Panc1 (cell line): ENCODE data around the gene SLC38A1. TPM values are rescaled to one million over a fixed set of nuclear protein-coding genes. Genes with fewer than 3 reads are reported as not detected.

ENCODE experiments used
- ATAC-seq: fragments of 200-7000 bp; cut with Tn5 transposase; 2 replicates; pipeline ENCODE4 v1.9.1; 2020; ENCODE audit warnings: mild to moderate bottlenecking, moderate library complexity
- BruUV-seq: library from RNA; stranded (reverse); fragments of 400-500 nt; replicated peaks from 2 replicates; lab custom pipeline; 2021; lab: Mats Ljungman, UMichigan
- CTCF ChIA-PET: fragments of 300-600 bp; sonication (Branson Sonifier 250); formaldehyde crosslinking; loops from one replicate; lab custom pipeline; 2022; ENCODE audit warnings: antibody characterized with exemption; lab: Charles Lee
- POLR2A ChIA-PET: fragments of 300-600 bp; sonication (Branson Sonifier 250); formaldehyde crosslinking; loops from one replicate; lab custom pipeline; 2022; ENCODE audit warnings: antibody characterized with exemption; lab: Charles Lee
- DNase-seq: peaks from one replicate; pipeline ENCODE4 v3.0.0-alpha.2; 2010; ENCODE audit warnings: low read depth, low spot score
- H3K27ac ChIP-seq: 2 replicates; pipeline ENCODE4 v1.5.1; 2011; ENCODE audit warnings: mild to moderate bottlenecking, low read length, inconsistent platforms
- H3K27me3 ChIP-seq: fragments of 200-500 bp; sonication (Bioruptor generic); 2 replicates; pipeline ENCODE4 v1.6.0; 2014; ENCODE audit warnings: low read length, inconsistent platforms; ENCODE audit not compliant: control insufficient read depth, insufficient read depth
- H3K36me3 ChIP-seq: fragments of 200-500 bp; sonication (Bioruptor generic); 2 replicates; pipeline ENCODE4 v1.5.1; 2014; ENCODE audit warnings: inconsistent platforms, mild to moderate bottlenecking, low read length, moderate library complexity; ENCODE audit not compliant: control insufficient read depth, insufficient read depth
- H3K4me1 ChIP-seq: 2 replicates; pipeline ENCODE4 v1.5.1; 2011; ENCODE audit warnings: inconsistent platforms, mild to moderate bottlenecking, low read length, moderate library complexity; ENCODE audit not compliant: control insufficient read depth, insufficient read depth
- H3K4me3 ChIP-seq, 2 experiments: 2 replicates each; pipeline ENCODE4 v1.5.1; 2011 to 2012; ENCODE audit warnings: low read depth in 2 of 2, low read length in 2 of 2, mild to moderate bottlenecking in 2 of 2, inconsistent platforms in 1 of 2, moderate library complexity in 1 of 2
- H3K9me3 ChIP-seq: fragments of 200-500 bp; sonication (Bioruptor generic); 2 replicates; pipeline ENCODE4 v1.5.1; 2014; ENCODE audit warnings: low read depth, mild to moderate bottlenecking, inconsistent platforms, low read length, moderate library complexity; ENCODE audit not compliant: control insufficient read depth, insufficient read depth
- POLR2AphosphoS5 ChIP-seq: IDR thresholded peaks from 2 replicates; pipeline ENCODE4 v1.6.1; 2012; ENCODE audit warnings: mild to moderate bottlenecking, low read depth, low read length, moderate library complexity
- SIN3A ChIP-seq: IDR thresholded peaks from 2 replicates; pipeline ENCODE4 v1.6.1; 2012; ENCODE audit warnings: low read depth, mild to moderate bottlenecking, low read length, moderate library complexity, borderline replicate concordance; ENCODE audit not compliant: insufficient read depth
- TCF7L2 ChIP-seq: IDR thresholded peaks from 2 replicates; pipeline ENCODE4 v1.6.1; 2011; ENCODE audit warnings: mild to moderate bottlenecking, low read depth, low read length, inconsistent platforms
- in situ Hi-C: cut with HindIII; loops from 2 replicates; pipeline ENCODE4 v1.10.0; 2016; ENCODE audit warnings: low sequenced_read_pairs, low pct_unique_long_range_greater_than_20kb
- intact Hi-C: fragments of 100-400 bp; cut with micrococcal nuclease; formaldehyde crosslinking; loops from one replicate; pipeline ENCODE4 v1.10.0; 2022; ENCODE audit not compliant: unreplicated experiment
- total RNA-seq: library from RNA; stranded (reverse); gene quantifications from one replicate; pipeline ENCODE4 v1.2.1, GENCODE V29; 2021; ENCODE audit not compliant: unreplicated experiment
- TF ChIP-seq, protein P1 (sequence below): fragments of 450-650 bp; IDR thresholded peaks from 2 replicates; pipeline ENCODE4 v1.5.1; 2017; ENCODE audit warnings: mild to moderate bottlenecking
- TF ChIP-seq, protein P2 (sequence below), 2 experiments: IDR thresholded peaks; 2 replicates each; pipeline ENCODE4 v1.6.1; 2011 to 2012; ENCODE audit warnings: low read depth in 2 of 2, control low read depth in 1 of 2, low read length in 1 of 2, mild to moderate bottlenecking in 1 of 2, moderate library complexity in 1 of 2; ENCODE audit not compliant: insufficient read depth in 1 of 2

Gene SLC38A1
- total RNA-seq, 1 experiment from 2014 or later: 127 TPM

DNA sequence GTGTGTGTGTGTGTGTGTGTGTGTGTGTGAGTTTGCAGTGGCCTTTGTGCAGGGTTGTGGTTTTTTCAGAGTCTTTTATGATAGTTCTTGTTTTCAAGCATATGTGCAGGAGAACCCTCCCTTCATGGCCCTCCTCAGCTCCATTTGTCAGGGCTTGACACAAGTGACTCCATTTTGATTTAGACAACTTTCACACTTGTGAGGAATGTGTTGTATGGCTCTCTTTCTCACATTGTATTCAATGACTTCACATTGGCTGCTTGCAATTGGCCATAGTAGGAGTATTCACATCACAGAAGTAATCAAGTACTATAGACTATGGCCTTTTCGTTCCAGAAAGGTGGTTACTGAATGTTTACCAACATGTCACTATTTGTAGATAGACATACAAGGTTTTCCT lies 133.1 kb downstream of the SLC38A1 start:
- ChIA-PET CTCF (no interaction called here), POLR2A (no interaction called here)
- intact Hi-C loops (loop anchor here (10.0 kb wide), 1 partner anchor 889 kb away; no protein-coding TSS in a partner anchor), in situ Hi-C loops (no loop called here)
- Histone ChIP-seq H3K27me3 (peaks cover 4% of the 10 kb centered on the region; the same call in 1 of the 2 replicates), H3K4me1 (no peaks in the 10 kb centered on the region), H3K36me3 (no peaks in the 10 kb centered on the region), H3K4me3 (no peak overlapping the region), H3K9me3 (no peaks in the 10 kb centered on the region), H3K27ac (no peak overlapping the region)
- DNase-seq: no peak
- no TSS peak for BruUV-seq
- ATAC-seq: no peak
- TF ChIP-seq, protein P1, sequence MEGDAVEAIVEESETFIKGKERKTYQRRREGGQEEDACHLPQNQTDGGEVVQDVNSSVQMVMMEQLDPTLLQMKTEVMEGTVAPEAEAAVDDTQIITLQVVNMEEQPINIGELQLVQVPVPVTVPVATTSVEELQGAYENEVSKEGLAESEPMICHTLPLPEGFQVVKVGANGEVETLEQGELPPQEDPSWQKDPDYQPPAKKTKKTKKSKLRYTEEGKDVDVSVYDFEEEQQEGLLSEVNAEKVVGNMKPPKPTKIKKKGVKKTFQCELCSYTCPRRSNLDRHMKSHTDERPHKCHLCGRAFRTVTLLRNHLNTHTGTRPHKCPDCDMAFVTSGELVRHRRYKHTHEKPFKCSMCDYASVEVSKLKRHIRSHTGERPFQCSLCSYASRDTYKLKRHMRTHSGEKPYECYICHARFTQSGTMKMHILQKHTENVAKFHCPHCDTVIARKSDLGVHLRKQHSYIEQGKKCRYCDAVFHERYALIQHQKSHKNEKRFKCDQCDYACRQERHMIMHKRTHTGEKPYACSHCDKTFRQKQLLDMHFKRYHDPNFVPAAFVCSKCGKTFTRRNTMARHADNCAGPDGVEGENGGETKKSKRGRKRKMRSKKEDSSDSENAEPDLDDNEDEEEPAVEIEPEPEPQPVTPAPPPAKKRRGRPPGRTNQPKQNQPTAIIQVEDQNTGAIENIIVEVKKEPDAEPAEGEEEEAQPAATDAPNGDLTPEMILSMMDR: no peak

DNA sequence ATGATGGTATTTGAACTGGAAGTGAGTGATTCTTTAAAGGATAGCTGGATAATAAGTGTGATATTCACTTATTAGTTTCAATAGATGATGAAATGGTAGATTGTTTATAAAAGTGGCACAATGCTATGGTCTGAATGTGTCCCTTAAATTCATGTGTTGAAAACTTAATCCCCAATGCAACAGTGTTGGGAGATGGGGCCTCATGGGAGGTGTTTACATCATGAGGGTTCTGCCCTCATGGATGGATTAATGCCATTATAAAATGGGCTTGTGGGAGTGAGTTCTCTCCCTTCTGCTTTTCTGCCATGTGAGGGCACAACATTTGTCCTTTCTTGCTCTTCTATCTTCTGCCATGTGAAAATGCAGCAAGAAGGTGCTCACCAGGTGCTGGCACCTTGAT lies 134.0 kb downstream of the SLC38A1 start:
- POLR2A ChIA-PET: no interaction called here
- intact Hi-C loops (loop anchor here (10.0 kb wide), 1 partner anchor 890 kb away; no protein-coding TSS in a partner anchor), in situ Hi-C loops (no loop called here)
- Histone ChIP-seq H3K4me3 (no peak overlapping the region), H3K36me3 (no peaks in the 10 kb centered on the region), H3K4me1 (no peaks in the 10 kb centered on the region), H3K27ac (no peak overlapping the region), H3K9me3 (no peaks in the 10 kb centered on the region), H3K27me3 (peaks cover 4% of the 10 kb centered on the region; the same call in 1 of the 2 replicates)
- CTCF ChIA-PET: no interaction called here
- ATAC-seq (no peak), DNase-seq (no peak)
- TF ChIP-seq, protein P2, sequence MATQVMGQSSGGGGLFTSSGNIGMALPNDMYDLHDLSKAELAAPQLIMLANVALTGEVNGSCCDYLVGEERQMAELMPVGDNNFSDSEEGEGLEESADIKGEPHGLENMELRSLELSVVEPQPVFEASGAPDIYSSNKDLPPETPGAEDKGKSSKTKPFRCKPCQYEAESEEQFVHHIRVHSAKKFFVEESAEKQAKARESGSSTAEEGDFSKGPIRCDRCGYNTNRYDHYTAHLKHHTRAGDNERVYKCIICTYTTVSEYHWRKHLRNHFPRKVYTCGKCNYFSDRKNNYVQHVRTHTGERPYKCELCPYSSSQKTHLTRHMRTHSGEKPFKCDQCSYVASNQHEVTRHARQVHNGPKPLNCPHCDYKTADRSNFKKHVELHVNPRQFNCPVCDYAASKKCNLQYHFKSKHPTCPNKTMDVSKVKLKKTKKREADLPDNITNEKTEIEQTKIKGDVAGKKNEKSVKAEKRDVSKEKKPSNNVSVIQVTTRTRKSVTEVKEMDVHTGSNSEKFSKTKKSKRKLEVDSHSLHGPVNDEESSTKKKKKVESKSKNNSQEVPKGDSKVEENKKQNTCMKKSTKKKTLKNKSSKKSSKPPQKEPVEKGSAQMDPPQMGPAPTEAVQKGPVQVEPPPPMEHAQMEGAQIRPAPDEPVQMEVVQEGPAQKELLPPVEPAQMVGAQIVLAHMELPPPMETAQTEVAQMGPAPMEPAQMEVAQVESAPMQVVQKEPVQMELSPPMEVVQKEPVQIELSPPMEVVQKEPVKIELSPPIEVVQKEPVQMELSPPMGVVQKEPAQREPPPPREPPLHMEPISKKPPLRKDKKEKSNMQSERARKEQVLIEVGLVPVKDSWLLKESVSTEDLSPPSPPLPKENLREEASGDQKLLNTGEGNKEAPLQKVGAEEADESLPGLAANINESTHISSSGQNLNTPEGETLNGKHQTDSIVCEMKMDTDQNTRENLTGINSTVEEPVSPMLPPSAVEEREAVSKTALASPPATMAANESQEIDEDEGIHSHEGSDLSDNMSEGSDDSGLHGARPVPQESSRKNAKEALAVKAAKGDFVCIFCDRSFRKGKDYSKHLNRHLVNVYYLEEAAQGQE (IDR thresholded peaks at IDR 0.05; ENCODE audit: insufficient read depth in 1 of 2, low read depth in 2 of 2, low read length in 1 of 2): no peak
- TF ChIP-seq SIN3A (no peak), TCF7L2 (no peak), POLR2AphosphoS5 (no peak)
- TF ChIP-seq, protein P1: no peak
- no TSS peak for BruUV-seq
